GM21737 (cell line): Measurements from ENCODE around the gene ANLN.

Experiments
- ATAC-seq: cut with Tn5 transposase; IDR thresholded peaks from one replicate; pipeline ENCODE4 v1.9.1; 2021; ENCODE audit warnings: mild to moderate bottlenecking, moderate library complexity; ENCODE audit not compliant: unreplicated experiment

The ANLN gene

GRCh38 chr7:36408589-36408988, 18.9 kb downstream of the ANLN start:
- ATAC-seq, result no peak

- no peak for ATAC-seq
Observed at GRCh38 chr7:36409180-36409579, 19.5 kb downstream of the ANLN start.

- no peak for ATAC-seq
Observed at GRCh38 chr7:36415144-36415543, 25.5 kb downstream of the ANLN start.

- ATAC-seq, result no peak
Observed at GRCh38 chr7:36416251-36416650, 26.6 kb downstream of the ANLN start.

GRCh38 chr7:36420307-36420706, 30.6 kb downstream of the ANLN start:
- no peak for ATAC-seq

- ATAC-seq, result no peak
Observed at GRCh38 chr7:36422072-36422471, 32.4 kb downstream of the ANLN start.

GRCh38 chr7:36423633-36424032, 34.0 kb downstream of the ANLN start:
- ATAC-seq, result no peak

- no peak for ATAC-seq
Observed at GRCh38 chr7:36430186-36430585, 40.5 kb downstream of the ANLN start.

- ATAC-seq, result no peak
Observed at GRCh38 chr7:36430881-36431280, 41.2 kb downstream of the ANLN start.

GRCh38 chr7:36438211-36438610, 48.5 kb downstream of the ANLN start:
- ATAC-seq, result no peak

GRCh38 chr7:36439624-36440023, 50.0 kb downstream of the ANLN start:
- no peak for ATAC-seq

- ATAC-seq, result no peak
Observed at GRCh38 chr7:36440880-36441279, 51.2 kb downstream of the ANLN start.

- no peak for ATAC-seq
Observed at GRCh38 chr7:36441344-36442022, 51.8 kb downstream of the ANLN start.

- no peak for ATAC-seq
Observed at GRCh38 chr7:36448781-36449379, 59.2 kb downstream of the ANLN start.

- ATAC-seq, result no peak
Observed at GRCh38 chr7:36449685-36450084, 60.0 kb downstream of the ANLN start.

GRCh38 chr7:36453769-36454168, 64.1 kb downstream of the ANLN start:
- ATAC-seq, result no peak

GRCh38 chr7:36455646-36456045, 66.0 kb downstream of the ANLN start:
- ATAC-seq, result no peak

- no peak for ATAC-seq
Observed at GRCh38 chr7:36456138-36456537, 66.5 kb downstream of the ANLN start.

- no peak for ATAC-seq
Observed at GRCh38 chr7:36456548-36456947, 66.9 kb downstream of the ANLN start.

GRCh38 chr7:36459236-36459960, 69.7 kb downstream of the ANLN start:
- no peak for ATAC-seq

- ATAC-seq, result no peak
Observed at GRCh38 chr7:36460811-36461429, 71.3 kb downstream of the ANLN start.
